ENCODE data around the gene RNF126. TPM values are rescaled to one million over a fixed set of nuclear protein-coding genes. Genes with fewer than 3 reads are reported as not detected.
A peak's percentile ranks its signal among the peaks of the same experiment; 100 is the strongest.

RNF126 gene
- total and polyA plus RNA-seq, 2 of the 4 experiments (the other 2 are of a cell fraction), result 7.0 to 27.4 TPM

GRCh38 chr19:676339-677105, 13.5 kb upstream of the RNF126 start, which contains the start of gene FSTL3:
TSS of gene FSTL3 (plus strand) at chr19:676392. CDS start at chr19:676424, 32 bp downstream.
- peak within 1 kb of the TSS; percentile 88 for H2BK120ac ChIP-seq (ENCODE audit: low read depth, low read length)
- H2AK9ac ChIP-seq (replicated peaks; ENCODE audit: low read depth, low read length, poor library complexity), result peak within 1 kb of the TSS; percentile 99
- WGBS, 2 experiments (ENCODE audit: extremely low coverage in 2 of 2, insufficient read length in 1 of 2), result 4% methylated on average over 30 of the region's 63 CpGs; no CpG with 5 or more reads in 1 of the 2 experiments
- DNase-seq, result no peak
- peak within 1 kb of the TSS; percentile 92 for H2AFZ ChIP-seq (replicated peaks; ENCODE audit: low read length, poor library complexity)
- dilution Hi-C loops (cut with HindIII; ENCODE audit: low sequenced_read_pairs, unreplicated experiment) (no loop called here), in situ Hi-C loops (cut with MboI; ENCODE audit: low sequenced_read_pairs) (no loop called here), intact Hi-C loops (cut with micrococcal nuclease) (no loop called here)
- H2BK15ac ChIP-seq (ENCODE audit: low read depth, low read length), result peak within 1 kb of the TSS; percentile 81; the same call in 2 of the 3 replicates
- no TSS peak for BruUV-seq (replicated peaks)
- peak within 1 kb of the TSS; percentile 99 for H2AK5ac ChIP-seq (ENCODE audit: low read depth, low read length)
- H3K14ac ChIP-seq (replicated peaks; ENCODE audit: low read depth, low read length), result peak within 1 kb of the TSS; percentile 97
- peak within 1 kb of the TSS; percentile 97 for H4K91ac ChIP-seq (ENCODE audit: insufficient read depth, low read depth, low read length)
- peak within 1 kb of the TSS; percentile 84 to 98 for H4K8ac ChIP-seq (ENCODE audit: low read depth in 2 of 2, low read length in 2 of 2)
- ATAC-seq (ENCODE audit: low read depth), result no peak
- no peaks in the 10 kb centered on the region for H3K27me3 ChIP-seq (ENCODE audit: control insufficient read depth, insufficient read depth, low read length)
- no peaks in the 10 kb centered on the region for H3K9me3 ChIP-seq (ENCODE audit: control insufficient read depth, insufficient read depth, low read length)
- peak within 1 kb of the TSS; percentile 78 for H3K27ac ChIP-seq (ENCODE audit: insufficient read depth, low read length)
- H3K9ac ChIP-seq (ENCODE audit: low read depth, low read length), result peak within 1 kb of the TSS; percentile 90
- TF ChIP-seq MAZ (IDR thresholded peaks at IDR 0.05; ENCODE audit: borderline replicate concordance, low read depth, low read length) (peak; percentile 19; the same call in 1 of the 2 replicates), POLR2A (IDR thresholded peaks at IDR 0.05; ENCODE audit: low read depth, low read length) (peak; percentile 91), MXI1 (IDR thresholded peaks at IDR 0.05; ENCODE audit: borderline replicate concordance, low read depth, low read length) (no peak), FOS (IDR thresholded peaks at IDR 0.05; ENCODE audit: low read depth, low read length) (no peak), ELK1 (IDR thresholded peaks at IDR 0.05; ENCODE audit: borderline replicate concordance, low read depth, low read length) (no peak), RAD21 (IDR thresholded peaks at IDR 0.05; ENCODE audit: low read length) (no peak), BHLHE40 (IDR thresholded peaks at IDR 0.05; ENCODE audit: low read depth, low read length) (no peak), MAFK (IDR thresholded peaks at IDR 0.05; ENCODE audit: low read depth, low read length) (no peak), SMC3 (IDR thresholded peaks at IDR 0.05; ENCODE audit: low read depth, low read length) (no peak), CEBPB (IDR thresholded peaks at IDR 0.05; ENCODE audit: low read depth, low read length) (no peak)
- peaks cover 12% of the 10 kb centered on the region for H3K9me1 ChIP-seq (ENCODE audit: insufficient read depth, low read length)
- peak within 1 kb of the TSS; percentile 84 for H4K5ac ChIP-seq (ENCODE audit: low read depth, low read length)
- H3K18ac ChIP-seq (ENCODE audit: low read depth, low read length), result peak within 1 kb of the TSS; percentile 58
- H3K79me1 ChIP-seq (ENCODE audit: low read depth in 1 of 2, low read length in 2 of 2), result peaks cover 13 to 42% of the 10 kb centered on the region in 2 experiments; a peak in 3 of 4 replicates
- H4K20me1 ChIP-seq (ENCODE audit: insufficient read depth, low read length), result peaks cover 15% of the 10 kb centered on the region
- H3K4me3 ChIP-seq (ENCODE audit: insufficient read depth, low read depth, low read length), result peak within 1 kb of the TSS; percentile 81
- H3K4me1 ChIP-seq (ENCODE audit: control insufficient read depth, insufficient read depth, low read length), result peaks cover 22% of the 10 kb centered on the region
- peak within 1 kb of the TSS; percentile 94 for H3K56ac ChIP-seq (ENCODE audit: extremely low read depth, insufficient read depth, low read length)
- ChIA-PET CTCF (no interaction called here), POLR2A (ENCODE audit: unreplicated experiment) (interaction anchor here (0.7 kb wide), 2 partner anchors 76 to 280 kb away, joined by 3 read pairs; no protein-coding TSS in a partner anchor)
- peak within 1 kb of the TSS; percentile 89 for H2BK5ac ChIP-seq (ENCODE audit: low read depth, low read length, poor library complexity, severe bottlenecking)
- H2BK20ac ChIP-seq (ENCODE audit: low read depth, low read length), result peak within 1 kb of the TSS; percentile 80
- no peaks in the 10 kb centered on the region; the same call in 1 of the 2 replicates for H3K36me3 ChIP-seq (ENCODE audit: control insufficient read depth, insufficient read depth, low read length)
- peak within 1 kb of the TSS; percentile 88 for H3K4me2 ChIP-seq (ENCODE audit: low read depth, low read length)
- H3K23ac ChIP-seq (ENCODE audit: low read depth, low read length), result peak within 1 kb of the TSS; percentile 97
- H3K4ac ChIP-seq (ENCODE audit: low read depth, low read length), result peak within 1 kb of the TSS; percentile 90
